ENCODE measurements around the gene SORL1.
"Not testable (repeated sequence)": the region's sequence is repeated elsewhere in the genome, so short reads cannot be mapped to it uniquely, and the experiment has no call there.

SORL1 gene

DNA sequence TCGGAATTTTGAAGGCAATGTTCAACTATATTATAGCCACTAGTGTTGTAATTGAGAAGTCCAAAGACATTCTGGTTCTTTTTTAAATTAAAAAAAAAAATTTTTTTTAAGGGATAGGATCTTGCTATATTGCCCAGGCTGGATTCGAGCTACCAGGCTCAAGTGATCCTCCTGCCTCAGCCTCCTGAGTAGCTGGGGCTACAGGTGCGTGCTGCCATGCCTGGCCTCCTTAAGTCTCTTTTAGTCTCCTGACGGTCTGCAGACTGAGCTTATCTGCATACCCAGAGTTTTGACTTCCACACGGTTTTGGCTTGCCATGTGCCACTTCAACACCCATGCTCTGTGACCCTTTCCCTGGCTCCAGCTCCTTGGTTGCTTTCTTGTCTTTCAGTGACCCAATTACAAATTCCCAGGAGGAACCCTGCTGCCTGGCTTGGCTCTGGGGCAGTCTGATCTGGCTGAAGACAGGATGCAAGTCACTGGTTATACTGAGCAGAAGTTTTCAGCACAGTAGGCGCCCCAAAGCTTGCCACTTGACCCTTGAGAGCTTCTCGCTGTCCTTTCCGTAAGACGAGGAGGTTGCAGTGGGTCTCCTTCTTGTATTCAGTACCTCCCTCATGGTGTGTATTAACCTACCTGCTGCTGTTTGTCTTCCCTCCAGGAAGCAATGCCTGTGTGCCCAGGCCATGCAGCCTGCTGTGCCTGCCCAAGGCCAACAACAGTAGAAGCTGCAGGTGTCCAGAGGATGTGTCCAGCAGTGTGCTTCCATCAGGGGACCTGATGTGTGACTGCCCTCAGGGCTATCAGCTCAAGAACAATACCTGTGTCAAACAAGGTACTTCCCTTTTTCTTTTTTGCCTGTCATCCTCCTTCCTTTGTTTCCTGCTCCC, 114.4 kb downstream of the SORL1 start:
- no peak for DNase-seq

DNA sequence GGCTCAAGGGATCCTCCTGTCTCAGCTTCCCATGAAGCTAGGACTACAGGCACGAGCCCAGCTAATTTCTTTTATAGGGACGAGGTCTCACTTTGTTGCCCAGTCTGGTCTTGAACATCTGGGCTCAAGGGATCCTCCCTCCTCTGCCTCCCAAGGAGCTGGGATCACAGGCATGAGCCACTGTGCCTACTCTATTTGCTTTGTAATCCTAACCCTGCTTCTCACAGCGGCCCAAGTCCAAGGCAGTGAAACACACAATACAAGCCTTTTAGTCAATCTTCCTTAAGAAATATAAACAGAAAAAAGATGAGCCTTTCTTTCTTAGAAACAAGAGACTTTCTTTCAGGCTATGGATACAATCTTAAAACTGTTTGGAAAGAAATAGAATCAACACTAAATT, 115.9 kb downstream of the SORL1 start:
- DNase-seq: no peak

DNA sequence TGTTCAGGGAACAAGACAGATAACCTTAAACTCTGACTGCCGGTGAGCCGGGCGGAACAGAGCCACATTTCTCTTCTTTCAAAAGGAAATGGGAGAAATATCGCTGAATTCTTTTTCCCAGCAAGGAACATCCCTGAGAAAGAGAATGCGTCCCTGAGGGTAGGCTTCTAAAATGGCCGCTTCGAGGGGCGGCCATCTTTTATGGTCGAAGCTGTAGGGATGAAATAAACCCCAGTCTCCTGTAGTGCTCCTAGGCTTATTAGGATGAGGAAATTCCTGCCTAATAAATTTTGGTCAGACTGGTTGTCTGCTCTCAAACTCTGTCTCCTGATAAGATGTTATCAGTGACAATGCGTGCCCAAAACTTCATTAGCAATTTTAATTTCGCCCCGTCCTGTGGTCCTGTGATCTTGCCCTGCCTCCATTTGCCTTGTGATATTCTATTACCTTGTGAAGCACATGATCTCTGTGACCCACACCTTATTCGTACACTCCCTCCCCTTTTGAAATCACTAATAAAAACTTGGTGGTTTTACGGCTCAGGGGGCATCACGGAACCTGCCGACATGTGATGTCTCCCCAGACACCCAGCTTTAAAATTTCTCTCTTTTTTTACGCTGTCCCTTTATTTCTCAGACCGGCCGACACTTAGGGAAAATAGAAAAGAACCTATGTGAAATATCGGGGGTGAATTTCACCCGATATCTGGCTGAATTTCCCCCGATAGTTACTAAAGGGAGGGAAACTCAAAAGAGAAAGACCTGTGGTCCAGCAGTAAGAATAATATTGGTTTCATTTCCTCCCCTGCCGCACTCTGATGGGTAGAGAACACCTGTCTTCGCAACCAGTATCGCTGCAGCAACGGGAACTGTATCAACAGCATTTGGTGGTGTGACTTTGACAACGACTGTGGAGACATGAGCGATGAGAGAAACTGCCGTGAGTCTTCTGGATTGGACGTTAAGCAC, 117.5 kb downstream of the SORL1 start:
- DNase-seq: not testable (repeated sequence)

DNA sequence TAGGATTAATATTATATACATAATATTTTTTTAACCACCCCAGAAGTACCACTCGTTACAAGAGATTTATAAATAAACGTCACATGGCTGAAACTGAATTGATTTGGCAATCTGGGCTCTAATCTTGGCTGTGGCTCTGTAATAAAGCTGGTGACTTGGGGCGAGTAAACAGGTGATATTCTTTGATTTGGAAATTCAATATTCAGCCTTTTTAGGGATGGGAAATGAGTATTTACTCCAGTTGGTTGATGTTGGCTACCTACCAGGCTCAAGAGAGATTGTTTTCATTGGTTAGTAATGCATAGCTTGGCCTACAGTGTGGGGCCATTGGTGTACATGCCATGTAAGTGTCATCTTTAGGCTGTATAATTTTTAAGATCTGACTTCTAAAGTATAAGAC, 118.3 kb downstream of the SORL1 start:
- DNase-seq: no peak

DNA sequence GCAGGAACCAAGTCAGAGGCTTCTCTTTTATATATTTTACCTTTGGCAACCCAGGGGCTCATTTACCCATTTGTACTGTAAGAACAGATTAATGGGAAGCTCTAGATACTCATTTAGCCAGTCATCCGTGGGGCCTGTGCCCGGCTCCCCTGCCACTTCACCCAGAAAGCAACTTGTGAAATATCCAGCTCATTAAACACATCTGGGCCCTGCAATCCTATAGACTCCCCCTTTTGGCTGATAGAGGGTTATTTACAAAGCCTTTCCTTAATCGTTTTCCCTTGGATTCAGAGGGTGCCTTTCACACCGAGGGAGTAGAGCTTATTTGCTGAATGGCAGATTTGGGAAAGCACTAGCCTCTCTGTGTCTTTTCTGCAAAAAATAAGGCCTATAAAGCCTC, 119.4 kb downstream of the SORL1 start:
- DNase-seq: no peak

DNA sequence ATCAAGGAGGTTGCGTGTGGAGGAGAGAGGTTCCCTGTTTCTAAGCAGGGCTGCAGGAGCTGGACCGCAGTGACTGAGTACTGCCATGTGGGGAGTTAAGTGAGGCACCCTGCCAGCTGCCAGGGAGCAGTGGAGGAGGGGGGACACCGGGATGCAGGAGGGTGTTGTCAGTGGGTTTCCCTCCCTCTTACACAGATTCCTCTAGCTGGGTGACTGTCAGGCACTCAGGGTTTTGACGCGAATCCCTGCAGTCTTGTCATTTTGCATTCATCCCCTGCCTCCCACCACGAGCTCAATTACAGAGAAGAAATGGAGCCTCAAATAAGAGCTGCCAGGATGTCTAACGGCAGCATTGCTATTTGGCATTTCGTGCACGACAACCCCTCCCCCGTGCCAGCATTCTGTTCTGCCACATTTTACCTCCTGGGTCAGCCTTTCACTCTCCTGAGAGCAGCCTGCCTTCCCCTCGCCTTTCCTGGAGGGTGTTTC, 120.5 kb downstream of the SORL1 start:
- no peak for DNase-seq

DNA sequence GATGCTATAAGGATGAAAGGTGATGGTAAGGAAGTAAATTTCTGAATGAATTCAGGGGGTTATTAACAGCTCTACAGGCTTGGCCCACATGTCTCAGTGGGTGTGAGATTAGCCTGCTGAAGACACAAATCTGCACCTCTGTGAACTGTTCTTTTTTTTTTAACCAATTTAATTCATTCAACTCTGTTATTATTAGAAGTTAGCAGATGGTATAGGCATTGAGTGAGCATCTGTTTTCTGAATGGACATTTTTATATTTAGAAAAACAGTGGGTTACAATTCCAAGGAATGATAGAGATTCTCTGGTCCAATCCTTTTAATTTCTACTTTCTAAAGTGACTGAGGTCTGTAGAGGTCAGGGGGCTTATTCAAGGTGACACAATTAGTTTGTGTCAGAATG, 122.7 kb downstream of the SORL1 start:
- no peak for DNase-seq

- DNase-seq: peak; percentile 33
Measured at GRCh38 chr11:121575250-121575962, 123.3 kb downstream of the SORL1 start.

DNA sequence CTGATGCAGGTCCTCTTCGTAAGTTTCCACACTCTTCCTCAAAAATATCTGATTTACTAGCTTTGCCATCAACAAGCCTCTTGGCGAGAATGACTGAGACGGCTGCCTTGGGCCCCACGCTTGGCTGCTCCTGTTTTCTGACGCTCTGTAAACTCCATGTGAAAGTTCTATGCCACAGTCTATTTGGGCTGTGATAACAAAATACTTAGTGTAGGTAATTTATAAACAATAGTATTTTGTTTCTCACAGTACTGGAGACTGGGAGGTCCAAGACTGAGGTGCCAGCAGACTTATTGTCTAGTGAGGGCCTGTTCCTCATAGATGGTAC, 123.8 kb downstream of the SORL1 start:
- no peak for DNase-seq

DNA sequence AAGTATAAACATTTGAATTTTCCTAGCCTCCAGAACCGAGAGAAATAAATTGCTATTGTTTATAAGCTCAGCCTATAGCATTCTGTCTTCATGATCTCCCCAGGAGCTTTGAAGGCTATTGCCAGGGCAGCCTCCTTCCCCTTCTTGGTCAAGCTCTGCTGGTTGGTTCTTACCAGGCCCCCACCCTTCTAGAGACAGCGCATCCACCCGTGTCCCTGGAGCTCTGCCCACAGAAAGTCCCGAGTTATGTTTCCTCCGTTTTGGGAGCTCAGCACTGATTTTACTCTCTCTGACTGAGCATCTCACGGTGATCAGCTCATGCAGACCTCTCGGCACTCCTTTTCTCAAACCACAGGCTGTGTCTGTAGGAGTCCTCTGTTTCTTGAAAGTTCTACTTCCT, 124.4 kb downstream of the SORL1 start:
- no peak for DNase-seq

- no peak for DNase-seq
Measured at GRCh38 chr11:121577106-121577848, 125.2 kb downstream of the SORL1 start.

DNA sequence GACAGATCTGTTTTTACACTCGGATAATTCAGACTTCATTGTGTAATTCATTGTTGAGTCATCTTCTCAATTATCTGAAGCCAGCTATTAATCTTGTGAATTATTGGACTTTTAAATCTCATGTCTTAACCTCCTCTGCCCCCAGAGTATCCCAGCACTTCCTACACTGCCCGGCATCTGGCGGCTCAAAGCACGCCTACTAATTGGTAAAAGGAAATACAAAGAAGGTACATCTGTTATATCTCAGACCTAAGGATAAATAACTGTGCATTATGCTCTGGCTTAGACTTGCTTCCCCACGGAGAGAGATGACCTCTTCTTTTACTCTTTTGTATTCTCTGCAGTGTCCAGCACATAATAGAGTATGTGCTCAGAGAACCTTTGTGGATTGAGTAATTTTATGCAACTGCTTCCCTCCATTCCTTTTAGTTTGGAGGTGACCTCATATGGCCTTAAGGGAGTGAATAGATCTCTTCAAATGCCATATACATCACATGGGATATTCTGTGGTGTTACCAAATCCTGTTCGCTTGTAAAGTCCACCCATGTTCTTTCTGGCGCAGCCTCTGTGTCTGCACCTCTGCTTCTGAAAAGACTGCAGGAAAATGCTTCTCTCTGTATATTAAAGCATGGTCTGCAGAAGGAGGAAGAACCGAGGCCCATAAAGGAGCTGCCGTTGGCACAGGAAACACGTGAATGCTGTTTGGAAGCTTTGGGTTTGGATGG, 126.3 kb downstream of the SORL1 start:
- no peak for DNase-seq

GRCh38 chr11:121580154-121580553, 128.0 kb downstream of the SORL1 start:
- DNase-seq: no peak

DNA sequence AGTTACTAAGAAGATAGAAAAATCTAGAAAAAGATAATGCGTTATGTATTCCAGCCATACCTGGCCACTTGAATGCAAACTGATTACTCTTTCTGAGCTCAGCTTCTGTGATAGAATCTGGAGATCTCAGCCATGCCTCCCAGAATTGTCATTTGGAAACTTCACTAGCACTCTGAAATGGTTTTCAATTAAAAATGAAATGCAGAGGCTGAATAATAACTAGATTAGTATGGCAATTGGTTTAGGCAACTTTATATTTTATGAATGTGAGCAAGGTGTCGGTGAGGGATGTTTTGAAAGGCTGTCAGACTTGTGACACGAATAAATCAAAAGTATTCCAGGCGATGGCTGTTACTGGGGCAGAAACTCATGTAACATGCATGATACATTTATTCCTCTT, 129.5 kb downstream of the SORL1 start:
- no peak for DNase-seq

- no peak for DNase-seq
Measured at GRCh38 chr11:121582296-121582695, 130.2 kb downstream of the SORL1 start.

GRCh38 chr11:121583825-121584224, 131.7 kb downstream of the SORL1 start:
- no peak for DNase-seq

DNA sequence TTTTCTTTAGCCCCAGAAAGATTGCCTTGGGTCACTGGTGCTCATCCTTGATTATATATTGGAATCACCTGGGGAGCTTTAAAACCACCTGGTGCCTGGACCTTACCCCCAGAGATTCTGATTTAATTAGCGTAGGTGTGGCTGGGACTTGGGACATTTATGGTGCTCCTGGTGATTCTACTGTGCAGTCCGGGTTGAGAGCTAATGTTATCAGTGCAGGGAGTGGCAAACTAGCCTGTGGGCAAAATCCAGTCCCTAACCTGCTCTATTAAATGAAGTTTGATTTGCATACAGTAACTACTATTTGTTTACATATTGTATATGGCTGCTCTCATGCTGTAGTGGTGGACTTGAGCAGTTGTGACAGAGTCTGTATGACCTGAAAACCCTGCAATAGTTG, 134.6 kb downstream of the SORL1 start:
- DNase-seq: no peak

- DNase-seq: no peak
Measured at GRCh38 chr11:121587182-121587581, 135.1 kb downstream of the SORL1 start.

DNA sequence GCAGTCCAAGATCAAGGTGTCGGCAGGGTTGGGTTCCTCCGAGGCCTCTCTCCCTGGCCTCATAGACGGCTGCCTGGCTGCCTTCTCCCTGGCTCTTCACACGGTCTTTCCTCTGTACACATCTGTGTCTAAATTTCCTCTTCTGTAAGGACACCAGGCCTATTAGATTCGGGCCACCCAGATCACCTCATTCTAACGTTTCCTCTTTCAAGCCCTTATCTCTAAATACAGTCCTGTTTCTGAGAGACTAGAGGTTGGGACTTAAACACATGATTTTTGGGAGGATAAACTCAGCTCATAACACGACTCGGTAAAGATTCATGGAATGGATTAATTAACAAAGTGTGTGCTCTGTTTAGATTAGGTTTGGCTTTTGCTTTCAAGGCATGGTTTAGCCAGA, 136.6 kb downstream of the SORL1 start:
- DNase-seq: no peak

GRCh38 chr11:121589946-121590537, 137.9 kb downstream of the SORL1 start:
- peak; percentile 73 for DNase-seq

GRCh38 chr11:121590772-121591404, 138.8 kb downstream of the SORL1 start:
- no peak for DNase-seq
